ENCODE data around the gene ULK4. TPM values are rescaled to one million over a fixed set of nuclear protein-coding genes. Genes with fewer than 3 reads are reported as not detected.
A peak's percentile ranks its signal among the peaks of the same experiment; 100 is the strongest.

ULK4 gene
- total and polyA plus RNA-seq, 2 experiments from 2014 or later: 1.8 to 3.7 TPM

DNA sequence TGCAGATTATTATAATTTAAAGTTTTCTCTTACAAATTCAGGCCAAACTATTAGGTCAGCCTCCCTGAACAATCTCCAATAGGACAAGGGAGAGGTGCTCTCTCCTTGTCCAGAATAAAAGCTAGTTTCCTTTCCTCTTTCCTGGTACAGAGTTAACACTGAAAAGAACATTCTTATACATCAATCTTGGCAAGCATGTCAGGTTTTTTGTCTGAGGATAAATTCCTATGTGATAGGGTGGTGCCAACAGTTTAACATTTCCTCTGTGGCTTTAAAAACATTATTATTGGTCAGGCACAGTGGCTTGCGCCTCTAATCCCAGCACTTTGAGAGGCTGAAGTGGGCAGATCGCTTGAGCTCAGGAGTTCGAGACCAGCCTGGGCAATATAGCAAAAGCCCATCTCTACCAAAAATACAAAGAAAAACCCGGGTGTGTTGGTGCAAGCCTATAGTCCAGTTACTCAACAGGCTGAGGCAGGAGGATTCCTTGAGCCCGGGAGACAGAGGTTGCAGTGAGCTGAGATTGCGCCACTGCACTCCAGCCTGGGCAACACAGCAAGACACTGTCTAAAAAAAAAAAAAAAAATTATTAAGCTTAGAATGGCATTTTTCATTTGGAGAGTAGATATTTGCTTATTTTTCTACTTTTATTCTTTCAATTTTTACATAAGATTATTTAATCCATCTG is 13.7 kb upstream of the ULK4 start:
- no peak overlapping the region for H3K27ac ChIP-seq
- DNase-seq (ENCODE audit: low read depth in 1 of 2, low spot score in 1 of 2): peak in 1 of 2 donors; percentile 81

DNA sequence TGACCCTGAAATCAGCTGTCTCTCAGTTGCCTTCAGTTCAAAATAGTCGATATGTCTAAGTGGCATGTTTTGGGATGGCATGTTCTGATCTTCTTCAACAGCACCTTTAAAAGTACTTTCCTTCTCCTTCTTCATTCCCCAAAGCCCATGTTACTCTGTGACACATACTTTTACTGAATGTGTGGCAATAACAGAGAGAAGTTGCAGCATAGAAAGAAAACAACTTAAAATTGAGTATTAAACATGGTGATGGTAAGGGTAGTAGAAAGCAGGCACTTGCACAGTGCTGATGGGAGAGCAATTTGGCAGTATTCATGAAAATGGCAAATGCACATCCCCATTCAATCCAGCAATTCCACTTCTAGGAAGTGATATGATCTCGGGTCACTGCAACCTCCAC is 12.3 kb upstream of the ULK4 start:
- H3K4me1 ChIP-seq (ENCODE audit: low read depth): no peaks in the 10 kb centered on the region
- H3K9me3 ChIP-seq (ENCODE audit: low read depth): no peaks in the 10 kb centered on the region
- no peak overlapping the region for H3K27ac ChIP-seq
- peak in 1 of 2 donors; percentile 16 for DNase-seq (ENCODE audit: low read depth in 1 of 2, low spot score in 1 of 2)
- no peaks in the 10 kb centered on the region for H3K27me3 ChIP-seq
- TF ChIP-seq, protein P1, sequence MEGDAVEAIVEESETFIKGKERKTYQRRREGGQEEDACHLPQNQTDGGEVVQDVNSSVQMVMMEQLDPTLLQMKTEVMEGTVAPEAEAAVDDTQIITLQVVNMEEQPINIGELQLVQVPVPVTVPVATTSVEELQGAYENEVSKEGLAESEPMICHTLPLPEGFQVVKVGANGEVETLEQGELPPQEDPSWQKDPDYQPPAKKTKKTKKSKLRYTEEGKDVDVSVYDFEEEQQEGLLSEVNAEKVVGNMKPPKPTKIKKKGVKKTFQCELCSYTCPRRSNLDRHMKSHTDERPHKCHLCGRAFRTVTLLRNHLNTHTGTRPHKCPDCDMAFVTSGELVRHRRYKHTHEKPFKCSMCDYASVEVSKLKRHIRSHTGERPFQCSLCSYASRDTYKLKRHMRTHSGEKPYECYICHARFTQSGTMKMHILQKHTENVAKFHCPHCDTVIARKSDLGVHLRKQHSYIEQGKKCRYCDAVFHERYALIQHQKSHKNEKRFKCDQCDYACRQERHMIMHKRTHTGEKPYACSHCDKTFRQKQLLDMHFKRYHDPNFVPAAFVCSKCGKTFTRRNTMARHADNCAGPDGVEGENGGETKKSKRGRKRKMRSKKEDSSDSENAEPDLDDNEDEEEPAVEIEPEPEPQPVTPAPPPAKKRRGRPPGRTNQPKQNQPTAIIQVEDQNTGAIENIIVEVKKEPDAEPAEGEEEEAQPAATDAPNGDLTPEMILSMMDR (IDR thresholded peaks at IDR 0.05; ENCODE audit: low read depth, low read length): no peak
- H3K4me3 ChIP-seq: no peak overlapping the region
- no peaks in the 10 kb centered on the region for H3K36me3 ChIP-seq

More for the DNA sequence above, 13.7 kb upstream of the ULK4 start:
- Histone ChIP-seq H3K4me1 (ENCODE audit: low read depth) (no peaks in the 10 kb centered on the region), H3K27me3 (no peaks in the 10 kb centered on the region), H3K9me3 (ENCODE audit: low read depth) (no peaks in the 10 kb centered on the region), H3K36me3 (no peaks in the 10 kb centered on the region), H3K4me3 (no peak overlapping the region)
- TF ChIP-seq, protein P1 (IDR thresholded peaks at IDR 0.05; ENCODE audit: low read depth, low read length): no peak

GRCh38 chr3:41972802-41973201 is 10.9 kb upstream of the ULK4 start:
- no peaks in the 10 kb centered on the region for H3K27me3 ChIP-seq
- no peak overlapping the region for H3K27ac ChIP-seq
- TF ChIP-seq, protein P1 (IDR thresholded peaks at IDR 0.05; ENCODE audit: low read depth, low read length): no peak
- no peaks in the 10 kb centered on the region for H3K9me3 ChIP-seq (ENCODE audit: low read depth)
- no peaks in the 10 kb centered on the region for H3K36me3 ChIP-seq
- no peak overlapping the region for H3K4me3 ChIP-seq
- H3K4me1 ChIP-seq (ENCODE audit: low read depth): no peaks in the 10 kb centered on the region
- DNase-seq (ENCODE audit: low read depth in 1 of 2, low spot score in 1 of 2): no peak

DNA sequence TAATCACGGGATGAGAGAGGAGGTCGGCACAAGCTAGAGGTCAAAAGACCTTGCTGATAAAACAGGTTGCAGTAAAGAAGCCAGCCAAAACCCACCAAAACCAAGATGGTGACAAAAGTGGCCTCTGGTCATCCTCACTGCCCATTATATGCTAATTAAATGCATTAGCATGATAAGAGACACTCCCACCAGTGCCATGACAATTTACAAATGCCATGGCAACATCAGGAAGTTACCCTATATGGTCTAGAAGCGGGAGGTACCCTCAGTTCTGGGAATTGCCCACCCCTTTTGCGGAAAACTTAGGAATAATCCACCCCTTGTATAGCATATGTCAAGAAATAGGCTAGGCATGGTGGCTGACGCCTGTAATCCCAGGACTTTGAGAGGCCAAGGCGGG is 4.3 kb upstream of the ULK4 start:
- TF ChIP-seq, protein P1 (IDR thresholded peaks at IDR 0.05; ENCODE audit: low read depth, low read length): no peak
- no peak for DNase-seq (ENCODE audit: low read depth in 1 of 2, low spot score in 1 of 2)
- Histone ChIP-seq H3K4me1 (ENCODE audit: low read depth) (peaks cover 3% of the 10 kb centered on the region), H3K4me3 (no peak overlapping the region), H3K9me3 (ENCODE audit: low read depth) (no peaks in the 10 kb centered on the region), H3K36me3 (no peaks in the 10 kb centered on the region), H3K27ac (no peak overlapping the region), H3K27me3 (no peaks in the 10 kb centered on the region)

- Histone ChIP-seq H3K9me3 (ENCODE audit: low read depth) (no peaks in the 10 kb centered on the region), H3K27ac (no peak overlapping the region), H3K4me1 (ENCODE audit: low read depth) (peaks cover 3% of the 10 kb centered on the region), H3K36me3 (no peaks in the 10 kb centered on the region), H3K27me3 (no peaks in the 10 kb centered on the region), H3K4me3 (no peak overlapping the region)
- no peak for DNase-seq (ENCODE audit: low read depth in 1 of 2, low spot score in 1 of 2)
- TF ChIP-seq, protein P1 (IDR thresholded peaks at IDR 0.05; ENCODE audit: low read depth, low read length): no peak
These were observed 1.9 kb upstream of the ULK4 start for GRCh38 chr3:41963823-41964222.

Data from cardiac muscle cell (in vitro differentiated cells and primary cell).